NT2/D1 (cell line): ENCODE measurements around the gene APLP1.

Experiments
- DNase-seq: peaks from one replicate; pipeline ENCODE4 v3.0.0-alpha.2; 2011; ENCODE audit warnings: low read depth, low spot score
- H3K27me3 ChIP-seq: 2 replicates; pipeline ENCODE4 v1.6.0; 2011; ENCODE audit warnings: mild to moderate bottlenecking; ENCODE audit not compliant: insufficient read length, insufficient read depth
- H3K36me3 ChIP-seq: 2 replicates; pipeline ENCODE4 v1.6.1; 2011; ENCODE audit warnings: mild to moderate bottlenecking, low read length, mixed read lengths; ENCODE audit not compliant: insufficient read depth, insufficient read length
- H3K4me1 ChIP-seq: 2 replicates; pipeline ENCODE4 v1.5.1; 2011; ENCODE audit not compliant: insufficient read depth, insufficient read length
- H3K4me3 ChIP-seq: 2 replicates; pipeline ENCODE4 v1.5.1; 2011; ENCODE audit warnings: low read depth; ENCODE audit not compliant: insufficient read length
- H3K9ac ChIP-seq: 2 replicates; pipeline ENCODE4 v1.6.0; 2011; ENCODE audit warnings: low read depth; ENCODE audit not compliant: insufficient read length
- H3K9me3 ChIP-seq: 2 replicates; pipeline ENCODE4 v1.5.1; 2011; ENCODE audit warnings: mild to moderate bottlenecking, low read length; ENCODE audit not compliant: insufficient read depth
- SUZ12 ChIP-seq: IDR thresholded peaks from 2 replicates; pipeline ENCODE4 v1.6.1; 2011; ENCODE audit not compliant: insufficient read length, insufficient read depth; ENCODE audit errors: extremely low read depth
- YY1 ChIP-seq: IDR thresholded peaks from 2 replicates; pipeline ENCODE4 v1.6.1; 2011; ENCODE audit not compliant: insufficient read length, insufficient read depth
- ZNF274 ChIP-seq: IDR thresholded peaks from 2 replicates; pipeline ENCODE4 v1.6.1; 2011; ENCODE audit warnings: mild to moderate bottlenecking, low read depth, low read length

APLP1 gene

DNA sequence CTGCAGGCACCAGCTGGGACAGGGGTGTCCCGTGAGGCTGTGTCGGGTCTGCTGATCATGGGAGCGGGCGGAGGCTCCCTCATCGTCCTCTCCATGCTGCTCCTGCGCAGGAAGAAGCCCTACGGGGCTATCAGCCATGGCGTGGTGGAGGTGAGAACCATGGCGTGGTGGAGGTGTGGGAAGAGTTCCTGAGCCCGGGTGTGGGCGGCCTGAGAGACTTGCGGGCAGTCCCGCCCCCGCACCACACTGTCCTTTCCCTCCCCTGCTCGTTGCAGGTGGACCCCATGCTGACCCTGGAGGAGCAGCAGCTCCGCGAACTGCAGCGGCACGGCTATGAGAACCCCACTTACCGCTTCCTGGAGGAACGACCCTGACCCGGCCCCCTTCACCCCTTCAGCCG, 10.7 kb downstream of the APLP1 start:
- Histone ChIP-seq H3K36me3 (peaks cover 5% of the 10 kb centered on the region), H3K9me3 (no peaks in the 10 kb centered on the region), H3K27me3 (no peaks in the 10 kb centered on the region), H3K9ac (peak overlapping the region; percentile 10), H3K4me1 (no peaks in the 10 kb centered on the region), H3K4me3 (no peak overlapping the region)
- TF ChIP-seq YY1 (no peak), ZNF274 (no peak), SUZ12 (no peak)
- no peak for DNase-seq

DNA sequence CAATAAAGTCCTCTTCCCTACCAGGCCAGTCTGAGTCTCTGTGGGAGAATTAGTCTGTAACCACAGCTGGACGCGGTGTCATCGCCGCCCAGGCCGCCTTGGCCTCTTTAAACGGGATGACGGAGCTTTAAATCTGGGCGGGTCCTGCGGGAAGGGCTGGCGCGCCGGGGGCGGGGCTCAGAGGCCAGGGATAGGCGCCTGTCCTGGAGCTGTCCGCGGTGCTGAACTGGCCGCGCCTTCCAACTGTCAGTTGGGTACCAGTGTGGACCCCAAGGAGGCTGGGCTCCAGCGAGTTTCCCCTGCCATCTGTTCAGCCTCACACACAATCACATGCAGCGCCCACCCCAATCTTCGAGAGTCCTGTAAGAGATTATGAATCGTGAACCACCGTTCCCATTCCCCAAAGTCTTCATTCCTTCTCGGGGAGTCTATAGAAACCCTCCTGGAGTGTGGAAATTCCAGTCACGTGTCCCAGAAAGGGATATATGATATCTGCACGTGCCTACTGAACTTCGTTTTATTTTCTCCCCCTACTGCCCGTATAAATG, 11.5 kb downstream of the APLP1 start:
- no peak for TF ChIP-seq ZNF274
- no peak for TF ChIP-seq YY1
- no peak for TF ChIP-seq SUZ12
- peaks cover 5% of the 10 kb centered on the region for H3K36me3 ChIP-seq
- no peaks in the 10 kb centered on the region for H3K4me1 ChIP-seq
- peak; percentile 69 for DNase-seq
- no peaks in the 10 kb centered on the region for H3K27me3 ChIP-seq
- H3K9me3 ChIP-seq = no peaks in the 10 kb centered on the region
- no peak overlapping the region for H3K4me3 ChIP-seq
- H3K9ac ChIP-seq = no peak overlapping the region

- no peak overlapping the region for H3K9ac ChIP-seq
- peaks cover 14% of the 10 kb centered on the region for H3K36me3 ChIP-seq
- DNase-seq = no peak
- H3K9me3 ChIP-seq = no peaks in the 10 kb centered on the region
- no peaks in the 10 kb centered on the region for H3K4me1 ChIP-seq
- H3K27me3 ChIP-seq = no peaks in the 10 kb centered on the region
- TF ChIP-seq ZNF274 (no peak), SUZ12 (no peak), YY1 (no peak)
- H3K4me3 ChIP-seq = no peak overlapping the region
Measured at GRCh38 chr19:35882114-35882832, 13.9 kb downstream of the APLP1 start.

DNA sequence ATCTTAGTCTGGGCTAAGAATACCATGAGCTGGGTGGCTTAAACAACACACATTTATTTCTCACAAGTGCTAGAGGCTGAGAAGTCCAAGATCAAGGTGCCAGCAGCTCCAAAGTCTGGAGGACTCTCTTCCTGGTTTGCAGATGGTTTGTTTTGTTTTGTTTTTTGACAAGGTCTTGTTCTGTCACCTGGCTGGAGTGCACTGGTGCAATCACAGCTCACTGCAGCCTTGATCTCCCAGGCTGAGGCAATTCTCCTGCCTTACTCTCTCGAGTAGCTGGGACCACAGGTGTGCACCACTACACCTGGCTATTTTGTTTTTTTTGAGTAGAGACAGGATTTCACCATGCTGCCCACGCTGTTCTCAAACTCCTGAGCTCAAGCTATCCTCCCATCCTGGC, 15.5 kb downstream of the APLP1 start:
- Histone ChIP-seq H3K27me3 (no peaks in the 10 kb centered on the region), H3K4me1 (no peaks in the 10 kb centered on the region), H3K36me3 (peaks cover 24% of the 10 kb centered on the region), H3K9ac (no peak overlapping the region), H3K4me3 (no peak overlapping the region), H3K9me3 (no peaks in the 10 kb centered on the region)
- TF ChIP-seq YY1 (no peak), SUZ12 (no peak), ZNF274 (no peak)
- no peak for DNase-seq

DNA sequence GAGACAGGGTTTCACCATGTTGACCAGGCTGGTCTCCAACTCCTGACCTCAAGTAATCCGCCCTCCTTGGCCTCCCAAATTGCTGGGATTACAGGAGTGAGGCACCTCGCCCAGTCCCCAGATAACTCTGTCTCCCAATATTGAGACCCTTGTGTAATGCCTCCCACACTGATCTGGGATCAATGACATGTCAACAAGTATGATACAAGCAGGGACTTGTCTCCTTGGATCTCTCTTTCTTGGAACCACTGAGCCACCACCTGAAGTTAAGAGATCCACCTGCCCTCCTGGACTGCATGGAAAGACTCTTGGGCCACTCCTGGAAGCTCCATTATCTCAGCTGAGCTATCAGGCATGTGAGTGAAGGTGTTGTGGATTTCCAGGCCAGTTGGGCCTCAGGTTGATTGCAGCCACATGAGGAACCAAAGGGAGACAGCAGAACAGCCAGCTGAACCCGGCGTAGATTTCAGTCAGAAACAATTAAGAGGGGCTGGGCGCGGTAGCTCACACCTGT, 16.9 kb downstream of the APLP1 start:
- no peak for DNase-seq
- Histone ChIP-seq H3K36me3 (peaks cover 34% of the 10 kb centered on the region), H3K4me3 (no peak overlapping the region), H3K4me1 (no peaks in the 10 kb centered on the region), H3K9me3 (no peaks in the 10 kb centered on the region), H3K9ac (no peak overlapping the region), H3K27me3 (no peaks in the 10 kb centered on the region)
- TF ChIP-seq ZNF274 = no peak
- no peak for TF ChIP-seq YY1
- TF ChIP-seq SUZ12 = no peak

DNA sequence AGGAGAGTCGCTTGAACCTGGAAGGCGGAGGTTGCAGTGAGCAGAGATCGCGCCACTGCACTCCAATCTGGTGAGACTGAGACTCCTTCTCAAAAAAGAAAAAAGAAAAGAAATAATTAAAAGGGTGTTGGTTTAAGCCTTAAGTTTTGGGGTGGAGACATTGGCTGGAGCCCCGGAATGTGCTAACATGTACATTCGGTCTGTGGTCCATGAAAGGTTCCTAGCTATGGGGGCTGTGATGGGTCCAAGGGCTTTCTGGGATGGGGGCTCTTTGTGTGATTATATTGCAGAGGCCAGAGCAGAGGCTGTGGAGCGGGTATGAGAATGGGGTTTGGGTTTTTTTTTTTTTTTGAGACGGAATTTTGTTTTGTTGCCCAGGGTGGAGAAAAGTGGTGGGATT, 17.5 kb downstream of the APLP1 start:
- peaks cover 34% of the 10 kb centered on the region for H3K36me3 ChIP-seq
- H3K4me3 ChIP-seq = no peak overlapping the region
- TF ChIP-seq ZNF274 (no peak), YY1 (no peak), SUZ12 (no peak)
- no peaks in the 10 kb centered on the region for H3K9me3 ChIP-seq
- DNase-seq = no peak
- H3K4me1 ChIP-seq = no peaks in the 10 kb centered on the region
- no peaks in the 10 kb centered on the region for H3K27me3 ChIP-seq
- H3K9ac ChIP-seq = no peak overlapping the region

- no peaks in the 10 kb centered on the region for H3K9me3 ChIP-seq
- H3K4me1 ChIP-seq = no peaks in the 10 kb centered on the region
- H3K4me3 ChIP-seq = no peak overlapping the region
- peaks cover 34% of the 10 kb centered on the region for H3K36me3 ChIP-seq
- TF ChIP-seq SUZ12 (no peak), YY1 (no peak), ZNF274 (no peak)
- no peaks in the 10 kb centered on the region for H3K27me3 ChIP-seq
- DNase-seq = no peak
- H3K9ac ChIP-seq = no peak overlapping the region
Measured at GRCh38 chr19:35887197-35887596, 18.8 kb downstream of the APLP1 start.

DNA sequence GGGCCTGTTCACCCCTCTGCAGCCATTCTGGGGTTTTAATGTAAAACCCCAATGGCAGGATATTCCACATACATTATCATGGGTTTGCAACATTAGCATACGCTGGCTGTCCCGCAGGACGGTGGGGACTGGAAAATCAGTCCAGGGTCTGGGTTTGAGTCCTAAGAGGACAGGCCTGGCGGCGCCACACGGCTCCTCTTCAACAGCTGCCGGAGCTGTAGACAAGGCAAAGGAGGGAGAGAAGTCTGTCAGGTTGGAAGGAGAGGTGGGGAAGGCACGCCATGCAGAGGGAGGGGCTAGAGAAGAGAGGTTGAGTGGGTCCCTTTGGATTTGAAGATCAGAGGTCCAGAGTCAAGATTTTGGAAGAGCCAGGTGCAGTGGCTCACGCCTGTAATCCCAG, 20.0 kb downstream of the APLP1 start:
- no peak for DNase-seq
- no peak overlapping the region for H3K4me3 ChIP-seq
- H3K9ac ChIP-seq = no peak overlapping the region
- no peaks in the 10 kb centered on the region for H3K9me3 ChIP-seq
- peaks cover 40% of the 10 kb centered on the region for H3K36me3 ChIP-seq
- TF ChIP-seq YY1 = no peak
- TF ChIP-seq ZNF274 = no peak
- no peaks in the 10 kb centered on the region for H3K4me1 ChIP-seq
- H3K27me3 ChIP-seq = no peaks in the 10 kb centered on the region
